HEK293 (cell line): Measurements from ENCODE around the gene SIL1.

Experiments used
- CTCF ChIA-PET: fragments of 350-600 bp; formaldehyde crosslinking; extraction: SDS; loops from one replicate; lab custom pipeline; 2021; ENCODE audit warnings: antibody characterized with exemption; lab: Yijun Ruan, JAX
- POLR2A ChIA-PET: fragments of 300-600 bp; formaldehyde crosslinking; extraction: SDS; loops from one replicate; lab custom pipeline; 2020; ENCODE audit warnings: antibody characterized with exemption, inconsistent platforms; lab: Yijun Ruan, JAX
- H3K27ac ChIP-seq: fragments of 200-500 bp; sonication (Bioruptor generic); 2 replicates; pipeline ENCODE4 v1.5.1; 2014; ENCODE audit warnings: low read depth, low read length, control low read depth, inconsistent platforms; ENCODE audit errors: extremely low read depth
- H3K36me3 ChIP-seq, 2 experiments: fragments of 200-500 bp in 1 of 2; sonication (Bioruptor generic) in 1 of 2; 1 replicate in 1 of 2; 2 replicates in 1 of 2; pipeline ENCODE4 v1.5.1; 2014 to 2017; ENCODE audit warnings: inconsistent platforms in 2 of 2, low read length in 2 of 2; ENCODE audit not compliant: control insufficient read depth in 2 of 2, insufficient read depth in 1 of 2
- H3K4me1 ChIP-seq: fragments of 200-500 bp; sonication (Bioruptor generic); 2 replicates; pipeline ENCODE4 v1.5.1; 2014; ENCODE audit warnings: mild to moderate bottlenecking, low read length, inconsistent platforms; ENCODE audit not compliant: control insufficient read depth, insufficient read depth
- H3K4me3 ChIP-seq: 2 replicates; pipeline ENCODE4 v1.5.1; 2011; ENCODE audit warnings: low read depth, mild to moderate bottlenecking, control low read depth, low read length, moderate library complexity
- H3K9me3 ChIP-seq: fragments of 200-500 bp; sonication (Bioruptor generic); 2 replicates; pipeline ENCODE4 v1.5.1; 2014; ENCODE audit warnings: low read depth, low read length, inconsistent platforms; ENCODE audit not compliant: control insufficient read depth, insufficient read depth
- ATF2 ChIP-seq: fragments of 450-650 bp; formaldehyde crosslinking; IDR thresholded peaks from 2 replicates; pipeline ENCODE4 v1.5.1; 2016; ENCODE audit warnings: missing biosample characterization, missing genetic modification characterization, low read depth
- EGR2 ChIP-seq: fragments of 450-650 bp; formaldehyde crosslinking; IDR thresholded peaks from 2 replicates; pipeline ENCODE4 v1.5.1; 2016; ENCODE audit warnings: low read depth, missing biosample characterization, missing genetic modification characterization
- OSR2 ChIP-seq: fragments of 450-650 bp; formaldehyde crosslinking; IDR thresholded peaks from 2 replicates; pipeline ENCODE4 v1.5.1; 2016; ENCODE audit warnings: missing biosample characterization, missing genetic modification characterization
- PRDM1 ChIP-seq: fragments of 450-650 bp; formaldehyde crosslinking; IDR thresholded peaks from 2 replicates; pipeline ENCODE4; 2016; ENCODE audit warnings: missing biosample characterization, missing genetic modification characterization
- ZBTB26 ChIP-seq: fragments of 450-650 bp; formaldehyde crosslinking; optimal IDR thresholded peaks from 2 replicates; pipeline ENCODE3; 2016; ENCODE audit warnings: missing biosample characterization, mild to moderate bottlenecking, missing genetic modification characterization
- ZBTB48 ChIP-seq: fragments of 450-650 bp; formaldehyde crosslinking; IDR thresholded peaks from 2 replicates; pipeline ENCODE4 v1.5.1; 2016; ENCODE audit warnings: missing biosample characterization, missing genetic modification characterization
- ZIC2 ChIP-seq: fragments of 450-650 bp; formaldehyde crosslinking; IDR thresholded peaks from 2 replicates; pipeline ENCODE4 v1.5.1; 2016; ENCODE audit warnings: missing biosample characterization, missing genetic modification characterization
- ZNF121 ChIP-seq: fragments of 450-650 bp; formaldehyde crosslinking; IDR thresholded peaks from 2 replicates; pipeline ENCODE4 v1.5.1; 2016; ENCODE audit warnings: missing biosample characterization, missing genetic modification characterization
- ZNF211 ChIP-seq: fragments of 450-650 bp; formaldehyde crosslinking; IDR thresholded peaks from 2 replicates; pipeline ENCODE4 v1.5.1; 2016; ENCODE audit warnings: low read depth, missing biosample characterization, missing genetic modification characterization
- ZNF350 ChIP-seq: fragments of 450-650 bp; formaldehyde crosslinking; IDR thresholded peaks from 2 replicates; pipeline ENCODE4 v1.5.0; 2017; ENCODE audit warnings: missing biosample characterization, mild to moderate bottlenecking, missing genetic modification characterization
- ZNF423 ChIP-seq: fragments of 450-650 bp; formaldehyde crosslinking; IDR thresholded peaks from 2 replicates; pipeline ENCODE4 v1.5.1; 2016; ENCODE audit warnings: missing biosample characterization, missing genetic modification characterization
- ZNF555 ChIP-seq: fragments of 450-650 bp; formaldehyde crosslinking; conservative IDR thresholded peaks from 2 replicates; pipeline ENCODE4 v1.5.1; 2017; ENCODE audit warnings: missing biosample characterization, mild to moderate bottlenecking, missing genetic modification characterization, inconsistent platforms

SIL1 gene

GRCh38 chr5:139204196-139204595, 6.0 kb upstream of the SIL1 start:
- POLR2A ChIA-PET: interaction anchor here (1.1 kb wide), 1 partner anchor 20 kb away, joined by 3 read pairs; no protein-coding TSS in a partner anchor
- no peak overlapping the region for H3K27ac ChIP-seq
- no peaks in the 10 kb centered on the region for H3K4me1 ChIP-seq
- no peak for TF ChIP-seq ZBTB48 (tag by site-specific recombination)
- 0 out of 2 replicates have a peak, but pooled peaks have one; percentile 5 for TF ChIP-seq EGR2
- 0 out of 2 replicates have a peak, but pooled peaks have one; percentile 29 for TF ChIP-seq OSR2 (tag by site-specific recombination)
- TF ChIP-seq, all 188 proteins: peak for 2
- Histone ChIP-seq H3K4me3 (no peak overlapping the region), H3K9me3 (no peaks in the 10 kb centered on the region), H3K36me3 (no peaks in the 10 kb centered on the region)
- CTCF ChIA-PET: interaction anchor here (0.6 kb wide), 1 partner anchor 204 kb away, joined by 3 read pairs; no protein-coding TSS in a partner anchor

GRCh38 chr5:139199321-139199720, 1.2 kb upstream of the SIL1 start:
- H3K4me3 ChIP-seq: no peak overlapping the region
- peaks cover 9% of the 10 kb centered on the region for H3K4me1 ChIP-seq
- ChIA-PET POLR2A (interaction anchor here (1.7 to 1.9 kb wide), 2 partner anchors 11 to 61 kb away, joined by 7 to 10 read pairs; no protein-coding TSS in a partner anchor), CTCF (interaction anchor here (0.6 to 0.9 kb wide), 2 partner anchors 13 to 67 kb away, joined by 3 to 4 read pairs; no protein-coding TSS in a partner anchor)
- TF ChIP-seq ZBTB26 (tag by site-specific recombination): no peak
- no peak for TF ChIP-seq ZNF423 (tag by site-specific recombination)
- TF ChIP-seq ZNF121 (tag by site-specific recombination): peak; percentile 37; the same call in 1 of the 2 replicates
- no peak for TF ChIP-seq ZNF211 (tag by site-specific recombination)
- H3K36me3 ChIP-seq: peaks cover 0 to 4% of the 10 kb centered on the region in 2 experiments; a peak in 2 of 3 replicates
- no peaks in the 10 kb centered on the region for H3K9me3 ChIP-seq
- H3K27ac ChIP-seq: no peak overlapping the region

- H3K27ac ChIP-seq: peak overlapping the region; percentile 8; the same call in 1 of the 2 replicates
- CTCF ChIA-PET: no interaction called here
Observed at GRCh38 chr5:139196296-139196956, 1.7 kb downstream of the SIL1 start.

GRCh38 chr5:139194486-139194885, 3.7 kb downstream of the SIL1 start:
- Histone ChIP-seq H3K36me3 (peaks cover 0 to 14% of the 10 kb centered on the region in 2 experiments; a peak in 2 of 3 replicates), H3K9me3 (no peaks in the 10 kb centered on the region), H3K4me1 (peaks cover 9% of the 10 kb centered on the region), H3K27ac (no peak overlapping the region), H3K4me3 (no peak overlapping the region)
- CTCF ChIA-PET: interaction anchor here (0.8 to 1.0 kb wide), 2 partner anchors 37 to 78 kb away, joined by 3 read pairs; no protein-coding TSS in a partner anchor
- POLR2A ChIA-PET: interaction anchor here (1.1 kb wide), 1 partner anchor 147 kb away, joined by 3 read pairs; the partner anchor contains the start of gene PAIP2
- no peak for TF ChIP-seq ATF2 (tag by site-specific recombination)
- TF ChIP-seq PRDM1 (tag by site-specific recombination): peak; percentile 3; the same call in 1 of the 2 replicates
- TF ChIP-seq ZNF350 (tag by site-specific recombination): no peak

More at GRCh38 chr5:139196296-139196956, 1.7 kb downstream of the SIL1 start:
- TF ChIP-seq ZNF555 (tag by site-specific recombination): no peak
- peak; percentile 60 for TF ChIP-seq ZIC2
- Histone ChIP-seq H3K9me3 (no peaks in the 10 kb centered on the region), H3K36me3 (peaks cover 0 to 7% of the 10 kb centered on the region in 2 experiments; a peak in 2 of 3 replicates), H3K4me3 (no peak overlapping the region), H3K4me1 (peaks cover 9% of the 10 kb centered on the region)
- POLR2A ChIA-PET: no interaction called here
